IPS-NIHi7 (cell line): ENCODE measurements around the gene PRMT7.

Source experiments
- DNase-seq: peaks from one replicate; pipeline ENCODE4 v3.0.0; 2012; ENCODE audit warnings: mixed read lengths; ENCODE audit errors: extremely low spot score

PRMT7 gene

DNA sequence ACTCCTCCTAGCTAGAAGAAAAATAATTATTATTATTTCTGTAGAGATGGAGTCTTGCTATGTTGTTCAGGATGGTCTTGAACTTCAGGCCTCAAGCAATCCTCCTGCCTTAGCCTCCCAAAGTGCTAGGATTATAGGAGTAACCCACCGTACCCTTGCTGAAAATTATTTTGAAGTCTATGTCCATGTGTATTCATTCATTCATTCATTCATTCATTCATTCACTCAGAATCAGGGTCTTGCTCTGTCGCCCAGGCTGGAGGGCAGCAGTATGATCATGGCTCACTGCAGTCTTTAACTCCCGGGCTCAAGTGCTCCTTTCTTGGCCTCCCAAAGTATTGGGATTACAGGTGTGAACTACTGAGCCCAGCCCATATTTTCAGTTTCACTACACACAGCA lies 4.2 kb upstream of the PRMT7 start:
- DNase-seq, result no peak

DNA sequence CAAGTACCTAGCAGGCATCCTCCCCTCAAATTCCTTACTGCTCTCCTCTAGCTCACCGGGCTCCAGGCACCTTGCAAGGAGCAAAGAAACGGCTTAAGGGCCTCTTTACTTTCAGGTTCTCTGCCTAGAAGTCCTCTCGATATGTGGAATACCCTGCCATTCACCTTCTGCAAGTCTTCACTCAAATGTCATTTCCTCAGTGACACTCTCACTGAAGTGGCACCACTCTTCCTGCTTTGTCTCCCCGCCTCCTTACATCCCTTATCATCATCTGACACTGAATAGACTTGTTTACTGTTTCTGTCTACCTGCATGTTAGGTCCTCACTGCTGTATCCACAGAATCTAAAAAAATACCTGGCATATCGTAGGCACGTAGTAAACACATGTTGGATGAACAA lies 1.0 kb upstream of the PRMT7 start:
- DNase-seq, result no peak

GRCh38 chr16:68310437-68310773 lies 414 bp upstream of the PRMT7 start:
- DNase-seq, result peak; percentile 74

GRCh38 chr16:68313116-68313515 lies 2.3 kb downstream of the PRMT7 start:
- DNase-seq, result no peak

DNA sequence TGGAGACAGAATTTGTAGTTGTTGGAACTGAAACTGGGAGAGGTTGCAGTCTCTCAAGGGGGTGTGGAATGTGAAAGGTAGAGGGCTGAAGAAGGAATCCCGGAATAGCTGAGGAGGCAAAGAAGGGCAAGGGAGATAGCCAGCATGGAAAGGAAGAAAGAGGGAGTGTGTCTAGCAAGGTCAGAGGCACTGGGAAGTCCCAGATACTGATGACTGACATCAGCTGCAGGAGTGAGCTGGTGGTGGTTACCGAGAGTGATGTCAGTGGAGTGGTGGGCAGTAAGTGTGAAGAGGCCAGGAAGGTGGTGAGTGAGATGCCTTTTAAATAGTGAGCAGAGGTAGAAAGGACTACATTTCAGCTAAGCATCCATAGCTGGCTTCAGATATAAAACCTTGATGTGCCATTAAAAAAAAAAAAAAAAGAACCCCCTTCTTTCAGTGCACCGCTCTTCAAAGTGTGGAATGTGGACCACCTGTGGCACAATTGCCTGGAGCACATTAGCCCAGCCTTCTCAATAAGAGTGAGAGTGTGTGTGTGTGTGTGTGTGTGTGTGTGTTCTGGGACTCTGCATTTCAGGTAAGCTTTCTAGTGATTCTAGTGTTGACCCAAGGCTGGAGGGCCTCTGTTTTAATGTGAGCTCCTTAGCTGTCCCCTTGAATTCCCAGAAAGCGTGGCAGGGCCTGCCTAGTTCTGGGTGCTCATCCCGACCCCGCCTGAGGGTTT lies 8.5 kb downstream of the PRMT7 start:
- DNase-seq, result no peak

GRCh38 chr16:68324336-68324735 lies 13.5 kb downstream of the PRMT7 start:
- DNase-seq, result no peak

DNA sequence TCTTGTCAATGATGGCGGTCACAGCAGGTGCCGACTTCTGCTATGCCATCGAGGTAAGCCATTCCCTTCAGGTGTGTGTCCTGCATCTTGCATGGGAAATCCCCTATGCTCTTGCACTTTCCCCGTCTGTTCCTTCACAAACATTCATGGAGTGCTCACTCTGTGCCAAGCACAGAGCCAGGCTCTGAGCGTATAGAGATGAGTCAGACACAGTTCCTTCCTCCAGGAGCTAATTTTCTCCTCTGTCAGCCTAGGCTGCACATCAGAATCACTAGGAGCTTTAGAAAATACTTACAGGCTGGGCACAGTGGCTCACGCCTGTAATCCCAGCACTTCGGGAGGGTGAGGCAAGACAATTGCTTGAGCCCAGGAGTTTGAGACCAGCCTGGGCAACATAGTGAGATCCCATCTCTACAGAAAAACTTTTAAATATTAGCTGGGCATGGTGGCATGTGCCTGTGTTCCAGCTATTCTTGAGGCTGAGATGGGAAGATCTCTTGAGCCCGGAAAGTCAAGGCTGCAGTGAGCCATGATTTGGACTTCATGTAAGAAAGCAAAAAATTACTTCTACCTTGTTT lies 14.1 kb downstream of the PRMT7 start:
- no peak for DNase-seq

- peak; percentile 96 for DNase-seq
Observed at GRCh38 chr16:68328151-68328859, 17.5 kb downstream of the PRMT7 start.

DNA sequence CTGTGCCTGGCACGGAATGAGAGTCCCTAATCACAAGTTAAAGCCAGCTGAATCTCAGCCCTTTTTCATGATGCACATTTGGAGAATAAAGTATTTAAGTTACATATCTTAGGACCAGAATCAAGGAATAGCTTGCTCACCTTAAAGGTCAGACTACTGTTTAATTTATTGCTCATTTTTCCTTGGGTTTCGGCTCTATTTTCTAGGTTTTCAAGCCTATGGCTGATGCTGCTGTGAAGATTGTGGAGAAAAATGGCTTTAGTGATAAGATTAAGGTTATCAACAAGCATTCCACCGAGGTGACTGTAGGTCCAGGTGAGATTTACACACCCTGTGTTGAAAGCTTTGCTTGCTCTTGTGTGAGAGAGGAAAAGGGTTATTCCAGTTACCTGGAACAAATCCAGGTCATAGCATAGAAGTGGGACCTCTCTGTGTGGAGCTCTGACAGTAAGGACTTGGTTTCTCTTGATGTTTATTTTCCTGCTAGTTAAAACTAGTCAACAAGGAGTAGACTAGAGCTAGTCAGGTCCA lies 18.1 kb downstream of the PRMT7 start:
- no peak for DNase-seq

DNA sequence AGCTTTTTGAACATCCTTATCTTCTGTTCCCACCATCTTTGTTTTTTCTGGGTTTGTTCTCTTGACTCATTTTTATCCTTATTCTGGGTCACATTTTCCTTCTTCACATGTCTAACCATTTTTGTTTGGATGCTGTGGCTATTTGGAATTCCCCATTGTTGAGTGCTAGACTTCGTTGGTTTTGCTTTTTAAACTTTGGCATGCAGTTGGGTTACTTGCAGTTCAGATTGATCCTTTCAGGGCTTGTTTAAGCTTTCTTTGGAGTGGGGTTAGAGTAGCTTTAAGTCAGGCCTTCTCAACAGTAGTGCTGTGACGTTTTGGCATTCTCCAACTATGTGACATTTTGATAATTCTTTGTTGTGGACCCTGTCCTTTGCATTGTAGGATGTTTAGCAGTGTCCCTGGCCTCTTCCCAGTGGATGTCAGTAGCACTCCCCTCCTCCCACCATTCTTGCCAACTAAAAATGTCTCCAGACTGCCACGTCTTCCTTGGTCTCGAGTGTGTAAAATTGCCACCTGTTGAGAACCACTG lies 21.1 kb downstream of the PRMT7 start:
- no peak for DNase-seq

GRCh38 chr16:68332411-68333121 lies 21.7 kb downstream of the PRMT7 start:
- DNase-seq, result no peak

DNA sequence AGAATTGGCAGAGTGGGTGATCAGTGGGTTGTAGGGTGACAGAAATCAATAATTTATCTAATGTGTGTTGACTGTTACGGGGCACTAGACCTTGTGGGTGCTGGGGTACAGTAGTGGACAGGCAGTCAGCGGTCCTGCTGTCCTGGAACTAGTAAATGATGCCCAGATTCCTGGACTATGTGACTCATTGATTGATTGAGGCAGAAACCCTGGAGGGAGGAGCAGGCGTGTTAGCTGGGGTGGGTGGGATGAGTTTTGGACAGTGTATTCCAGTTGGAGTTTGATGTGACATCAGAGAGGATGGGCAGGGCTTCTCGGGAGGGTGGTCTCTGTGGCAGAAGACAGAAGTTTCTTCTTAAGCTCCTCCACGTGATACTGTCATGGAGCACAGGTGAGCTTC lies 24.4 kb downstream of the PRMT7 start:
- no peak for DNase-seq

DNA sequence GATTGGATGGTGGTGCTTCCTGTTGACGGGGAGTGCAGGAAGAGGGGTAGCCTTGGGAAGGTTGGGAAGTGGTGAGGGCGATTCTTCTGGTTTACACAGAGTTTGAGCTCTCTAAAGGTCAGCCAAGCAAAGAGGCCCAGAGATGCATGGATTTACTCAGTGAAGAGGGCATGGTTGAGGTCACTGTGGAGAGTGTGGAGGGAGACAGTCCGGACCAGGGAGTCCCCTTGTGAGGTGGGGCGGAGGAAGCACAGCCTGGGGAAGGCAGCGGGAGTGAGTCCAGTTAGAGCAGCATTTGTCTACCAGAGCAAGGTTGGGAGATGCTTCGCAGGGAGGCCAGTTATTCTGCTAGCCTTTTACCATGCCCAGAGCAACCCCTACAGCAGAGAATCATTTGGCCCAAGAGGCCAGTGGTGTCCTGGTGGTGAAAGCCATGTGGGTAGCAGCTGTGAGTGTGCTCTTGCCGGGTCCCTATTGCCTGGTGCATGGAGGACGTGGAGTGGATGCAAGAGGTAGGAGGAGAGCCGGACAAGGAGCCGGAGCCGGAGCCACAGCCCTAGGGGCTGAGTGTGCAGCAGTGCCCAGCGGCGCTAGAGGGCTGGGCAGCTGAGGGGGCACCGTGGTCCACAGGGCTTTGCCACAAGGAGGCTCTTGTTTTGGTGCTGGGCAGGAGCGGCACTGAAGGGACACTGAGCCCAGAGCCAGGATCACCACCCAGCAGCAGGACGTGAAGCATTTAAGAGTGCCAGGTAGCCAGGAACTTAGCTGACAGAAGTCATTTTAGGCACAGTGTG lies 27.7 kb downstream of the PRMT7 start:
- DNase-seq, result no peak

DNA sequence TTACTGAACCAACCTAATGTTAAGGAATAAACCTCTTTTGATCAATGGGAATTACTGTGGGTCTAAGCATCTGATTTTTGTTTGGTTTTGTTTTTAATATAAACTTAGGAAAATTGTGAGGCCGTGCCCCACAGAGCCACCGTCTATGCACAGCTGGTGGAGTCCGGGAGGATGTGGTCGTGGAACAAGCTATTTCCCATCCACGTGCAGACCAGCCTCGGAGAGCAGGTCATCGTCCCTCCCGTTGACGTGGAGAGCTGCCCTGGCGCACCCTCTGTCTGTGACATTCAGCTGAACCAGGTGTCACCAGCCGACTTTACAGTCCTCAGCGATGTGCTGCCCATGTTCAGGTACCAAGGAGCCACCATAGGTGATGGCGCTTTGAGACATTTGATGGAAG lies 28.4 kb downstream of the PRMT7 start:
- no peak for DNase-seq

- DNase-seq, result no peak
Observed at GRCh38 chr16:68342620-68343019, 31.8 kb downstream of the PRMT7 start.

GRCh38 chr16:68343137-68343536 lies 32.3 kb downstream of the PRMT7 start:
- DNase-seq, result no peak

DNA sequence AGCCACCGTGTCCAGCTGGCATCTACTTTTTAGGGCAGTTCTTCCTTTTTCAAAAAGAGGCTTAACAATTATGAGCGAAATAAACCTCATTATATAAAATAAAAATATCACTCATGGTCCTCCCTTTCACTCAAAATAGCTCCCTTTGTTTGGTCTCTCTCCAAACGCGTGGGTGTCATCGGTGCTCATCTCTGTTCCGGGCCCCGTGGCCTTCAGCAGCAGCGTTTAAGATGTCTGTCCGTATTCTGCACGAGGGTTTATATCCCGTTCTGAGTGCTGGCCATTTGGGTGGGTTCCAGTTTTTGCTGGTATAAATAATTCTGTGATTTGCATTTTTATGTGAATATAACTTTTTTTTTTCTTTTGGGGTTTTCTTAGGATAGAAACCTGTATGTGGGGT lies 33.4 kb downstream of the PRMT7 start:
- no peak for DNase-seq

DNA sequence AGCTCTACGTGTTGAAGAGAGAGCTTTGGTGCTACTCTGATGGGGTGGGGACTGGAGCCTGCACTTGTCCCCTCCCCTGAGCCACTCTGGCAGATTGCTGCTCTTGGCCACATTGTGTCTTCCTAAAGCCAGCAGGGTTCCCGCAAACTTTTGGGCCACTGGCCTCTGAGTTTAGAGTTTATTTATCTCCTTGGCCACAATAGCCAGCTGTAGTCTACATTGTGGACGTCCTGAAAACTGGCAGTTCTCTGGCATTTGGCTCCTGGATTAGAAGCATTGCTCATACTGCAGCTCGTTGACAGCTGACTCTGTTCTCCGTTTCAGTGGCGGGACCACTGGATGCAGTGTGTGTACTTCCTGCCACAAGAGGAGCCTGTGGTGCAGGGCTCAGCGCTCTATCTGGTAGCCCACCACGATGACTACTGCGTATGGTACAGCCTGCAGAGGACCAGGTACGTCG lies 34.6 kb downstream of the PRMT7 start:
- no peak for DNase-seq

DNA sequence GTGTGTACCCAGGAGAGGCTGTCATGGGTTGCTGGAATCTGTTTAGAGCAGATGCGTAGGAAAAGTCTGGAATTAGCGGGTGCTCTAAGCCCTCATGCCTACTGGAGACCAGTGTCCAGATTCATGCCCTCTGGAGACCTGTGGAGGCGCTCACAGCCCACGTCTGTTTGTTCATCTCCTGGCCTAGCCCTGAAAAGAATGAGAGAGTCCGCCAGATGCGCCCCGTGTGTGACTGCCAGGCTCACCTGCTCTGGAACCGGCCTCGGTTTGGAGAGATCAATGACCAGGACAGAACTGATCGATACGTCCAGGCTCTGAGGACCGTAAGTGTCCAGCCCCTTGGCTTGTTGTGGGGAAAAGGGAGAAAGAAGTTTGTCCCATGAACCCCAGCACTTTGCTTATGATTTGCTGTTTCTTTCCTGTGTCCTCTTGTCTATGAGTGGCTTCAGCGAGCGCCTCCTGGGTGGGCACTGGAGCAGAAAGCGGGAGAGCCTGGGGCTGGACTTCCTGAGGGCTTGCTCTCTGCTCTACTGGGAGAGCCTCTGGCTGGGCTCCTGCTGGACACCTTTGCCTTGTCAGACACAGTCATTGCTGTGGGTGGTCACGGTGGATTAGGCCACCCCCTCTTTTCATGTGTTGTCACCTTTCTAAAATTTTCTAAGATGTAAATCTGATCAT lies 35.3 kb downstream of the PRMT7 start:
- DNase-seq, result no peak

DNA sequence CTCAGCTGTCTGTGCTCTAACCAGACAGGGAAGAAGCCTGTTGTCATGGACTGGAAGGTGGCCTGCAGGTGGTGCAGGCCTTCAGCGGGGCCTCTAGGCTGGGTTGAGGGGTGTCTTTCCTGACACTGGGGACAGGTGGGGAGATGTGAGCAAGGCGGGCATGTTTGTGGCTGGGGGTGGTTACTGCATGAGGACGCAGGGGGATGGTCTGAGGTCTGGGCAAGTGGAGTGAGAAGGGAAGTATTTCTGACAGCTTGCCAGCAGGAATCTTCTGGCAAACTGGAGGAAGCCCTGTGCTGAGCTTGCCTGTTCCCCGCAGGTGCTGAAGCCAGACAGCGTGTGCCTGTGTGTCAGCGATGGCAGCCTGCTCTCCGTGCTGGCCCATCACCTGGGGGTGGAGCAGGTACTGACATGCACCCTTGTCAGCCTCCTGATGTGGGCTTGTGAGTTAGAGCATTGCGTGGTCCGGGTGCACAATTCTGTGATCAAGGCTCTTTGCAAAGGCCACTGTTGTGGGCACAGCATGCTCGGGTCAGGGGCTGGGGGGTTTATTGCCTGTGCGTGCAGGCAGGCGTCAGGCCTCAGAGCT lies 36.2 kb downstream of the PRMT7 start:
- no peak for DNase-seq
